NCI-H1105 treated with DMSO at 0.1 percent for 48 hours (cell line): ENCODE results near the gene MAP1B.
"Not testable (repeated sequence)": the region's sequence is repeated elsewhere in the genome, so short reads cannot be mapped to it uniquely, and the experiment has no call there.

Experiments
- DNase-seq: peaks from one replicate; lab custom pipeline; 2025; lab: John Stamatoyannopoulos, UW

The MAP1B gene

GRCh38 chr5:72161951-72162350 lies 54.7 kb downstream of the MAP1B start:
- no peak for DNase-seq

- DNase-seq = no peak
These were observed 56.2 kb downstream of the MAP1B start for GRCh38 chr5:72163349-72163983.

- DNase-seq = peak; percentile 94
These were observed 59.0 kb downstream of the MAP1B start for GRCh38 chr5:72166070-72166979.

- no peak for DNase-seq
These were observed 60.0 kb downstream of the MAP1B start for GRCh38 chr5:72167257-72167656.

GRCh38 chr5:72167804-72168203 lies 60.5 kb downstream of the MAP1B start:
- DNase-seq = no peak

GRCh38 chr5:72170101-72170500 lies 62.8 kb downstream of the MAP1B start:
- DNase-seq = no peak

GRCh38 chr5:72171181-72171580 lies 63.9 kb downstream of the MAP1B start:
- not testable (repeated sequence) for DNase-seq

- DNase-seq = no peak
These were observed 64.4 kb downstream of the MAP1B start for GRCh38 chr5:72171667-72172066.

GRCh38 chr5:72172786-72173185 lies 65.5 kb downstream of the MAP1B start:
- DNase-seq = no peak

GRCh38 chr5:72177538-72177937 lies 70.3 kb downstream of the MAP1B start:
- no peak for DNase-seq

GRCh38 chr5:72179028-72179815 lies 71.9 kb downstream of the MAP1B start:
- no peak for DNase-seq

- DNase-seq = no peak
These were observed 72.7 kb downstream of the MAP1B start for GRCh38 chr5:72179816-72180440.

- no peak for DNase-seq
These were observed 73.7 kb downstream of the MAP1B start for GRCh38 chr5:72180925-72181324.

GRCh38 chr5:72182686-72183085 lies 75.4 kb downstream of the MAP1B start:
- DNase-seq = no peak

GRCh38 chr5:72183101-72183520 lies 75.8 kb downstream of the MAP1B start:
- DNase-seq = peak; percentile 5

GRCh38 chr5:72184408-72184807 lies 77.1 kb downstream of the MAP1B start:
- DNase-seq = no peak

GRCh38 chr5:72185496-72186329 lies 78.4 kb downstream of the MAP1B start:
- DNase-seq = peak; percentile 71

- no peak for DNase-seq
These were observed 80.3 kb downstream of the MAP1B start for GRCh38 chr5:72187388-72188075.

- no peak for DNase-seq
These were observed 80.9 kb downstream of the MAP1B start for GRCh38 chr5:72188166-72188565.

GRCh38 chr5:72189146-72189545 lies 81.9 kb downstream of the MAP1B start:
- no peak for DNase-seq

GRCh38 chr5:72191404-72191803 lies 84.1 kb downstream of the MAP1B start:
- DNase-seq = no peak
